Mucosa of stomach (tissue), 1 donor: Measurements from ENCODE around the gene DAP.
"Not testable (repeated sequence)": the region's sequence is repeated elsewhere in the genome, so short reads cannot be mapped to it uniquely, and the experiment has no call there.

Experiments used
- H3K27me3 ChIP-seq: one replicate; pipeline ENCODE4 v1.7.0; 2013; ENCODE audit warnings: mild to moderate bottlenecking, low read length; ENCODE audit not compliant: control insufficient read depth, insufficient read depth
- H3K36me3 ChIP-seq: one replicate; pipeline ENCODE4 v1.7.0; 2013; ENCODE audit warnings: low read length; ENCODE audit not compliant: control insufficient read depth, insufficient read depth
- H3K4me1 ChIP-seq: one replicate; pipeline ENCODE4 v1.7.0; 2013; ENCODE audit warnings: mild to moderate bottlenecking, low read length; ENCODE audit not compliant: control insufficient read depth, insufficient read depth
- H3K4me3 ChIP-seq: one replicate; pipeline ENCODE4 v1.7.0; 2013; ENCODE audit warnings: low read length
- H3K9ac ChIP-seq: one replicate; pipeline ENCODE4 v1.7.0; 2013; ENCODE audit warnings: mild to moderate bottlenecking, low read length, moderate library complexity
- H3K9me3 ChIP-seq: one replicate; pipeline ENCODE4 v1.7.0; 2013; ENCODE audit warnings: mild to moderate bottlenecking, low read length, moderate library complexity; ENCODE audit not compliant: control insufficient read depth
- donor health status: Pancreatic carcinoma.

DAP gene

DNA sequence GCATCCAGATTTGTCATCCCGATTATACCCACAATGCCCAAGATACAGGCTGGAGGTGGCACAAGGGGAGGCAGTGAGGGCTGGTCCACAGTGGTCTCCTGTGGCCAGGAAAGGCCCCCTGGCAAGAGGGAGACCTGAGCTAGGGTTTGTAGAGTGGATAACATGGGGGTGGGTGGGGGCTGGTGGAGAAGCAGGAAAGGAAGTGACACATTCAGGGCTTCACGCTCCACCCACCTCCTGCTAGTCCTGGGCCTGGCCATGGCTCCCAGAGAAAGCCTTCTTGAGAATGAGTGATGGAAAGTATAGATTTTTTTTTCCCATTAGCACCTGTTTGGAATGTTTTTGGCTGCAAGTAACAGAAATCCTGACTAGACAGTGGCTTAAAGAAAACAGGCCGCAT lies 115.9 kb downstream of the DAP start:
- no peaks in the 10 kb centered on the region for H3K27me3 ChIP-seq
- H3K4me3 ChIP-seq: no peak overlapping the region
- no peaks in the 10 kb centered on the region for H3K4me1 ChIP-seq
- no peak overlapping the region for H3K9ac ChIP-seq
- no peaks in the 10 kb centered on the region for H3K9me3 ChIP-seq
- H3K36me3 ChIP-seq: no peaks in the 10 kb centered on the region

DNA sequence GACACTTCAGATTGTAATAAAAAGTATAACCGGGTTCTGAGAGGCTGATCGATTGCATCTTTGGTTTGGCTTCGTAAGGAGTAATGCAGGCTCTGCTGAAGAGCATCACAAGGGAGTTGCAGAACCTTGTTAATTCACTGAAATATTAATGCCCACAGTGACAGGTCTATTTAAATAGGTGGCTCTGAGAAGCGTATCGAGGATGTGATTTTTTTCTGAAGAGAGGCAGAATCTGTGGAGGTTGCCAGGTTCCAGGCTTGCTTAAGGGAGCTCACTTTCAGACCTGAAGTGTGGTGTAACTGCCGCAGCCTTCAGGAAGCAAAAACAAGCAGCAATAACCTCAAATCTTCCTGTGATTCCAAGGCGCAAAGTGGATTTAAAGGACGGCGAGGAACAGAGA lies 116.8 kb downstream of the DAP start:
- Histone ChIP-seq H3K9me3 (no peaks in the 10 kb centered on the region), H3K4me1 (no peaks in the 10 kb centered on the region), H3K9ac (no peak overlapping the region)

DNA sequence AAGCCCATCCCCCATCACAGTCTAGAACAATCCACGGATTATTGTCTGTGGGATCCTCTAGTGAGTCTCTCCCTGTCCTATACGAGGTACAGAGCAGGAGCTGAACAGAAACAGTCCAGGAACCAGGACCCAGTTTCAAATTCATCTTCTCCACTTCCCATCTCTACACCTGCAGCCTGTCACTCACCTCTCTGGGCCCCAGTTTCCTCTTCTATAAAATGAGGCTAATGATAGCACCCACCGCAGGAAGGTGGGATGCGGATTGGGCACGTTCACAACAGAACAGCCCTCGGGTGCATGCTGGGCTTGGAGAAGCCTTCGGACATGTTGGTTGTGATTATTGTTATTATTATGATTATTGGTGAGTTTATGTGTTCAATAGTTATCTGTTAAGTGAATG lies 118.7 kb downstream of the DAP start:
- Histone ChIP-seq H3K9me3 (no peaks in the 10 kb centered on the region), H3K27me3 (no peaks in the 10 kb centered on the region), H3K36me3 (no peaks in the 10 kb centered on the region), H3K4me3 (no peak overlapping the region), H3K4me1 (no peaks in the 10 kb centered on the region), H3K9ac (no peak overlapping the region)

More for the DNA sequence above, 116.8 kb downstream of the DAP start:
- Histone ChIP-seq H3K4me3 (no peak overlapping the region), H3K36me3 (no peaks in the 10 kb centered on the region), H3K27me3 (no peaks in the 10 kb centered on the region)

DNA sequence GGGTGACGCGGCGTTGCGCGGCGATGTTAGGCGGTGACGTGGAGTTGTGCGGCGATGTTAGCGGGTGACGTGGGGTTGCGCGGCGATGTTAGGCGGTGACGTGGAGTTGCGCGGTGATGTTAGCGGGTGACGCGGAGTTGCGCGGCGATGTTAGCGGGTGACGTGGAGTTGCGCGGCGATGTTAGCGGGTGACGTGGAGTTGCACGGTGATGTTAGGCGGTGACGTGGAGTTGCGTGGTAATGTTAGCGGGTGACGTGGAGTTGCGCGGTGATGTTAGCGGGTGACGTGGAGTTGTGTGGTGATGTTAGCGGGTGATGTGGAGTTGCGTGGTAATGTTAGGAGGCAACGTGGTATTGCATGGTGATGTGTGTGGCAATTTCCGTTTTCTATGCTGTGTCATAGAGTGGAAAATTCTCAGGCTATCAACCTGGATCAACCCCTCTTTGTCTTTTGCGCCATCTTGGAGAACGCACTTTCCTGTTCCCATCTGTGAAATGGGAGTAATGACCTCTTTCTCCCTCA lies 121.1 kb downstream of the DAP start:
- no peak overlapping the region for H3K9ac ChIP-seq
- no peaks in the 10 kb centered on the region for H3K27me3 ChIP-seq
- no peak overlapping the region for H3K4me3 ChIP-seq
- H3K9me3 ChIP-seq: no peaks in the 10 kb centered on the region
- H3K36me3 ChIP-seq: no peaks in the 10 kb centered on the region
- H3K4me1 ChIP-seq: no peaks in the 10 kb centered on the region

DNA sequence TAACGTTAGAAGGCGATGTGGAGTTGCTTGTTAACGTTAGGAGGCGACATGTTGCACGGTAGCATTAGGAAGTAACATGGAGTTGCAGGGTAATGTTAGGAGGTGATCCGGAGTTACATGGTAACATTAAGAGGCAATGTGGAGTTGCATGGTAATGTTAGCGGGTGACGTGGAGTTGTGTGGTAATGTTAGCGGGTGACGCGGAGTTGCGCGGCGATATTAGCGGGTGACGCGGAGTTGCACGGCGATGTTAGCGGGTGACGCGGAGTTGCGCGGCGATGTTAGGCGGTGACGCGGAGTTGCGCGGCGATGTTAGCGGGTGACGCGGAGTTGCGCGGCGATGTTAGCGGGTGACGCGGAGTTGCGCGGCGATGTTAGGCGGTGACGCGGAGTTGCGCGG lies 122.3 kb downstream of the DAP start:
- not testable (repeated sequence) for H3K27me3 ChIP-seq, H3K9ac ChIP-seq, H3K4me1 ChIP-seq, H3K4me3 ChIP-seq, H3K9me3 ChIP-seq, H3K36me3 ChIP-seq

DNA sequence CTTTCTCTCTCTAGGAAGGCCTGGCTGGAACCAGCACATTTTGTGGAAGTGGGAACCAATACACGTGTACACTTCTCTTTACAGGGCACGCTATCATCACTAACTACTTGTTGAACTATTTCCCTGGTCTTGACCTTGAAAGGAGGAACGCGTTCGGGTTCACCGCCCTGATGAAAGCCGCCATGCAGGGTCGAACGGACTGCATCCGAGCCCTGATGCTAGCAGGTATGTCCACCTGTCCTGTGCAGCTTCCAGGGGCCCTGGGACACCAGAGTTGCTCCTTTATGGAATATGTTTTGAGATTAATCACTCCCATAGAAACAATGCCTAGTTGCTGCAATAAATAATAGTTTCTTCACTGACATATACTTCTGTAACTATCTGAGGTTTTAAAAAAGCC lies 123.1 kb downstream of the DAP start:
- H3K27me3 ChIP-seq: no peaks in the 10 kb centered on the region
- no peak overlapping the region for H3K4me3 ChIP-seq
- no peak overlapping the region for H3K9ac ChIP-seq
- no peaks in the 10 kb centered on the region for H3K9me3 ChIP-seq
- H3K36me3 ChIP-seq: no peaks in the 10 kb centered on the region
- no peaks in the 10 kb centered on the region for H3K4me1 ChIP-seq

DNA sequence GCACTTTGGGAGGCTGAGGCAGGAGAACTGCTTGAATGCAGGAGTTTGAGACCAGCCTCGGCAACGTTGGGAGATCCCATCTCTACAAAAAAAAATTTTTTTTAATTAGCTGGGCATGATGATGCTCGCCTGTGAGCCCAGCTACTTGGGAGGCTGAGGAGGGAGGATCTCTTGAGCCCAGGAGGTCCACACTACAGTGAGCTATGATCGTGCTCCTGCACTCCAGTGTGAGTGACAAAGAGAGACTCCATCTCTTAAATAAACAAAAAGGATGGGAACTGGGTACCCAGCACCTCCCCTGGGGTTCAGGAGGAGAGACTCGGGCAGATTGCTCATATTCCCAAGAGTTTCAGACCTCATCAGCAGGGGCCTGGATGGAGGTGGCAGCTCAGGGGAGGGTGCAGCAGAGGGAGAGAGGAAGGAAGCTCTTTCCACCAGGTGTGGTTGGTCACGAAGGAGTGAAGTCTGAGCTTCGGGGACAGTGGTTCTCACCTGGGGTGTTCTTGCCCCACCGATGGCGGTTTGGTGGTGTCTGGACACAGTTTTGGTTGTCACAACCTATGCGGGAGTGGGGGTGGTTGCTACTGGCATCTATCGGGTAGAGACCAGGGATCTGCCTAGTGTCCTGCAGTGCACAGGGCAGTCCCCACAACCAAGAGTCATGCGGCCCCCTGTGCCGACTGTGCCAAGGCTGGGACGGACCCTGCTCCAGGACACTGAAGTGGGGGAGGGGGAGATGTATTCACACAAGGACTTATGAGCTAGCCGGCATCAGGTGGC lies 124.5 kb downstream of the DAP start:
- H3K4me3 ChIP-seq: no peak overlapping the region
- H3K4me1 ChIP-seq: no peaks in the 10 kb centered on the region
- no peak overlapping the region for H3K9ac ChIP-seq
- no peaks in the 10 kb centered on the region for H3K27me3 ChIP-seq
- no peaks in the 10 kb centered on the region for H3K9me3 ChIP-seq
- H3K36me3 ChIP-seq: no peaks in the 10 kb centered on the region

DNA sequence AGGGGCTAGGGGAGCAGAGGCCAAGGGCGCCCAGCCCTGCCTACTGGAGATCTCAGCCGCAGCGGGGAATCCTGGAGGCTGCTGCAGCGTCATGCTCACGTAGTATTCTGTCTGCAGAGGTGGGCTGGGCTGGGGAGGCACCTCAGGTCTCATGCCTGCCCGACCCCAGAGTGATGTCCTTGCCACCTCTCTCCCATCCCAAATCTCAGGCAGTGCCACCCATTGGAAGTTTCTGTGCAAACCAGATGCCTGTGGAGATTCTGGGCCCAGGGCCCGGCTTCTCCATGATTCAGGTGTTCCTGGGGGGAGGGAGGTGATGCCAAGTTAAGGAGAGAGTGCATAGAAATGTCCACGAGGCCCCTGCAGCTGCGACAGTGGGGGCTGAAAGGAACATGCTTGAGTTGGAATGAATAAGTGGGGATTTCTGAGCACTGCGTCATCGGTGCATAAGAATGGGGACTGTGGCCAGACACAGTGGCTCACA lies 125.1 kb downstream of the DAP start:
- Histone ChIP-seq H3K36me3 (no peaks in the 10 kb centered on the region), H3K4me1 (no peaks in the 10 kb centered on the region), H3K9ac (no peak overlapping the region), H3K9me3 (no peaks in the 10 kb centered on the region), H3K4me3 (no peak overlapping the region), H3K27me3 (no peaks in the 10 kb centered on the region)

DNA sequence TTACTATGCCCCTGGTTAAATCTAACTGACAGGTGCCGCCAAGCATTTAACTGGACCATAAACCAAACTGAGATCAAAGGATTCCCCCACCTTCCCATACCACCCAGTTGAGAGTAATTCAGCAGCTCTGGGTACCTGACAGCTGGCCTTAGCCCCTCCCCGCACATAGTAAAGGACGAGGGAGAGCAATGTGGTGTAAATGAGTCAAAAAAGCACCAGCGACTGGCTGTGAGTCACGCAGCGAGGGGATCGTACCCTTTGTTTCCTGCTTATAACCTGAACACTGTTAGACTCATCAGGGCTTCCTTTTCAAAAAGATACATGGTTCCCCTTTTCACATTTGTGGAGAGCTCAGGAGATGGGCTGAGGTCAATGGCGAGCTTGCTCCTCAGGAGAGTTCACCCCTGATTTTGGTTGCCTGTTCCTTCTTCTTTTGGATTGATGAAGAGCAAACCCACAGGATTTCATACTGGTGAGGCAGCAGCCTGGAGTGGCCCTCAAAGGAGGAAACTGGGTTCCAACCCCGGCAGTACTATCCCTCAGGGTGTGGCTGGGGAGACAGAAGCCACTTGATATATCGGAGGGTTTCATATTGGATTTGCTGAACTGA lies 125.7 kb downstream of the DAP start:
- Histone ChIP-seq H3K27me3 (no peaks in the 10 kb centered on the region), H3K36me3 (no peaks in the 10 kb centered on the region), H3K4me3 (no peak overlapping the region), H3K4me1 (no peaks in the 10 kb centered on the region), H3K9ac (no peak overlapping the region), H3K9me3 (no peaks in the 10 kb centered on the region)

DNA sequence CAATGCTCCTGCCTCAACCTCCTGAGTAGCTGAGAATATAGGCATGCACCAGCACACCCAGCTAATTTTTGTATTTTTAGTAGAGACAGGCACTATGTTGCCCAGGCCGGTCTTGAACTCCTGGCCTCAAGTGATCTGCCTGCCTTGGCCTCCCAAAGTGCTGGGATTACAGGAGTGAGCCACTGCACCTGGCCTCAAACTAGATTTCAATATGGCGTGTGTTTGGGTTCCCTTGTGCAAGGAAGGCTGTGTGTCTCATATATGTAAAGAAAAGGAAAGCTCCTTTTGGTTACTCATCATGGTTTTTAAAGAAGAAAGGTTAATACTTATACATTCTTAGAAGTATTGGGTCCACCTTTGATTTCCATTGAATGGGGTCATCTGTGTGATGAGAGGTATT lies 126.5 kb downstream of the DAP start:
- Histone ChIP-seq H3K9ac (no peak overlapping the region), H3K4me3 (no peak overlapping the region), H3K36me3 (no peaks in the 10 kb centered on the region), H3K4me1 (no peaks in the 10 kb centered on the region), H3K27me3 (peaks cover 5% of the 10 kb centered on the region), H3K9me3 (no peaks in the 10 kb centered on the region)

DNA sequence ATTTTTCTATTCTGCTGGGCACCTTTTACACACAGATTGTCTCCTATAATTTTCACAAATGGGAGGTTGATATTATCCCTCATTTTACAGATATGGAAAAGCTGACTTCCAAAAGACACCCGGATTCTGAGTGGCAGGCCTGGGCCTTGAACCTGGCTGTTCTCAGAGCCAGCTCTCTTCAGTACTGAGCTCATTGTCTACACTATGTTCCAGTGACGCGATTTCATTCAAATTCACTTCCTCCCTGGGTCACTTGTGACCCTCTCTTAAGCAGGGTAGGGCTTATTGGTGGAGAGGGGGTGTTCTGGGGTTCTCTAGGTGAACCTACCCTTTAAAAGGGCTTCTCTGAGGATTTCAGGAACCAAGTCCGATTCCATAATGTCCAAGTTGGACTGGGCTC lies 127.0 kb downstream of the DAP start:
- H3K27me3 ChIP-seq: peaks cover 5% of the 10 kb centered on the region

DNA sequence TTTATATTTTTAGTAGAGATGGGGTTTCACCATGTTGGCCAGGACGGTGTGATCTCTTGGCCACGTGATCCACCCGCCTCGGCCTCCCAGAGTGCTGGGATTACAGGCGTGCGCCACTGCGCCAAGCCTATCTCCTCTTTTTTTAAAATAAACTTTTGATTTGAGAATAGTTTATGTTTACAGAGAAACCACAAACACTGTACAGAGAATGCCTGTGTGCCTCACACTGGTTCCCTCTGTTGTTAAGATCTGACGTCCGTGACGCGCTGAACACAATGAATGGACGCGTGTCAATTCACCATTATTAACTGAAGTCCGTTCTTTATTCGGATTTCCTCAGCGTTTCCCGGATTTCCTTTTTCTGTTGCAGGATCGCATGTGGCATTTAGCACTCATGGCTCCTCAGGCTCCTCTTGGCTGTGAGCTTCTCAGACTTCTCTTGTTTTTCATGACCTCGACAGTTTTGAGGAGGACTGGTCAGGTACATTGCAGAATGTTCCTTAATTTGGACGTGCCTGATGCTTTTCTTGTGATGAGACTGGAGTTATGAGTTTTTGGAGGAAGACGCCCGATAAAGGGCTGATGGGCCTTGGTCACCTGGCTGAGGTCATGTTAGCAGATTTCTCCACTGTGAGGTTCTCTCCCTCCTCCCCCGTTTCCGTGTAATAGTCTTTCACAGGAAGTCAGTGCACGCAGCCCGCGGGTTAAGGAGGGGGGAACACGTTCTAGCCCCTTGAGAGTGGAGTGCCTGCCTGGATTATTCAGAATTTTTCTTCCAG lies 127.6 kb downstream of the DAP start:
- no peaks in the 10 kb centered on the region for H3K36me3 ChIP-seq
- no peak overlapping the region for H3K9ac ChIP-seq
- no peaks in the 10 kb centered on the region for H3K4me1 ChIP-seq
- H3K27me3 ChIP-seq: peaks cover 5% of the 10 kb centered on the region
- no peaks in the 10 kb centered on the region for H3K9me3 ChIP-seq
- no peak overlapping the region for H3K4me3 ChIP-seq

More for the DNA sequence above, 127.0 kb downstream of the DAP start:
- no peak overlapping the region for H3K4me3 ChIP-seq
- H3K9me3 ChIP-seq: no peaks in the 10 kb centered on the region
- H3K4me1 ChIP-seq: no peaks in the 10 kb centered on the region
- no peak overlapping the region for H3K9ac ChIP-seq
- H3K36me3 ChIP-seq: no peaks in the 10 kb centered on the region
